GM06990 (cell line): Measurements from ENCODE around the gene LGR5.

Experiments used
- DNase-seq: peaks from one replicate; pipeline ENCODE4 v3.0.0-alpha.2; 2011; ENCODE audit not compliant: insufficient read length; ENCODE audit errors: extremely low read depth
- H3K27me3 ChIP-seq: replicated peaks from 2 replicates; pipeline ENCODE4 v1.6.0; 2011; ENCODE audit warnings: low read length; ENCODE audit not compliant: control insufficient read depth, insufficient read depth
- H3K36me3 ChIP-seq: 2 replicates; pipeline ENCODE4 v1.5.1; 2011; ENCODE audit warnings: low read length; ENCODE audit not compliant: control insufficient read depth, insufficient read depth
- H3K4me3 ChIP-seq: replicated peaks from 2 replicates; pipeline ENCODE4 v1.5.1; 2011; ENCODE audit warnings: low read depth, mild to moderate bottlenecking, control low read depth, low read length
- CTCF ChIP-seq: IDR thresholded peaks from 2 replicates; pipeline ENCODE4 v1.5.1; 2011; ENCODE audit warnings: low read length, control low read depth, mild to moderate bottlenecking, inconsistent platforms; ENCODE audit not compliant: insufficient read depth, poor library complexity, severe bottlenecking

LGR5 gene

GRCh38 chr12:71400481-71400880, 39.1 kb upstream of the LGR5 start:
- H3K4me3 ChIP-seq, result no peak overlapping the region
- H3K36me3 ChIP-seq, result no peaks in the 10 kb centered on the region
- DNase-seq, result no peak
- no peaks in the 10 kb centered on the region; the same call in 1 of the 2 replicates for H3K27me3 ChIP-seq
- no peak for TF ChIP-seq CTCF

GRCh38 chr12:71405884-71406283, 33.7 kb upstream of the LGR5 start:
- DNase-seq, result no peak
- H3K4me3 ChIP-seq, result no peak overlapping the region
- H3K27me3 ChIP-seq, result no peaks in the 10 kb centered on the region; the same call in 1 of the 2 replicates
- no peak for TF ChIP-seq CTCF
- no peaks in the 10 kb centered on the region for H3K36me3 ChIP-seq

GRCh38 chr12:71407732-71408131, 31.9 kb upstream of the LGR5 start:
- TF ChIP-seq CTCF, result no peak
- Histone ChIP-seq H3K27me3 (no peaks in the 10 kb centered on the region; the same call in 1 of the 2 replicates), H3K36me3 (no peaks in the 10 kb centered on the region), H3K4me3 (no peak overlapping the region)
- DNase-seq, result no peak

- TF ChIP-seq CTCF, result no peak
- H3K36me3 ChIP-seq, result no peaks in the 10 kb centered on the region
- no peak overlapping the region for H3K4me3 ChIP-seq
- no peaks in the 10 kb centered on the region for H3K27me3 ChIP-seq
- no peak for DNase-seq
These were observed 28.8 kb upstream of the LGR5 start for GRCh38 chr12:71410844-71411243.

GRCh38 chr12:71411635-71412034, 28.0 kb upstream of the LGR5 start:
- Histone ChIP-seq H3K4me3 (no peak overlapping the region), H3K36me3 (no peaks in the 10 kb centered on the region), H3K27me3 (no peaks in the 10 kb centered on the region)
- DNase-seq, result no peak
- TF ChIP-seq CTCF, result no peak

- TF ChIP-seq CTCF, result peak; percentile 78
- Histone ChIP-seq H3K4me3 (no peak overlapping the region), H3K27me3 (no peaks in the 10 kb centered on the region), H3K36me3 (no peaks in the 10 kb centered on the region)
- no peak for DNase-seq
These were observed 24.0 kb upstream of the LGR5 start for GRCh38 chr12:71415336-71416231.
